HCT116 (cell line): ENCODE data around the gene UXS1. TPM values are rescaled to one million over a fixed set of nuclear protein-coding genes. Genes with fewer than 3 reads are reported as not detected.

ENCODE experiments used
- ATAC-seq: fragments of 200-7000 bp; cut with Tn5 transposase; 2 replicates; pipeline ENCODE4 v1.9.1; 2020; ENCODE audit warnings: mild to moderate bottlenecking, moderate library complexity
- BruUV-seq: library from RNA; stranded (reverse); fragments of 400-500 nt; replicated peaks from 2 replicates; lab custom pipeline; 2021; lab: Mats Ljungman, UMichigan
- CTCF ChIA-PET: fragments of 300-600 bp; sonication (Branson Sonifier 250); formaldehyde crosslinking; loops from one replicate; lab custom pipeline; 2021; ENCODE audit warnings: antibody characterized with exemption; lab: Charles Lee
- POLR2A ChIA-PET: fragments of 300-600, 350-600 bp; sonication (Branson Sonifier 250); formaldehyde crosslinking; loops from one replicate; lab custom pipeline; 2021; ENCODE audit warnings: antibody characterized with exemption; lab: Charles Lee
- RAD21 ChIA-PET, 2 experiments: fragments of 300-600 bp; sonication (Branson Sonifier 250); formaldehyde crosslinking; loops; one replicate each; lab custom pipeline; 2023; ENCODE audit warnings: low total read pairs in 2 of 2; ENCODE audit not compliant: uncharacterized antibody in 2 of 2, unreplicated experiment in 2 of 2, low non-redundant PET in 1 of 2; lab: Charles Lee
- DNase-seq: peaks from one replicate; pipeline ENCODE4 v3.0.0-alpha.2; 2010; ENCODE audit warnings: low read depth, low spot score
- H2AFZ ChIP-seq: fragments of 200-600 bp; shearing (Covaris generic), sonication (generic); 2 replicates; pipeline ENCODE4 v1.6.1; 2017; ENCODE audit warnings: low read depth, mixed run types, mixed read lengths, antibody characterized with exemption, low read length; ENCODE audit not compliant: poor library complexity, severe bottlenecking
- H3K27ac ChIP-seq: 2 replicates; pipeline ENCODE4 v1.5.1; 2012; ENCODE audit warnings: low read depth, low read length
- H3K27me3 ChIP-seq: fragments of 200-600 bp; sonication (generic); 2 replicates; pipeline ENCODE4 v1.6.1; 2016; ENCODE audit warnings: mixed run types, low read length, mixed read lengths; ENCODE audit not compliant: insufficient read depth
- H3K36me3 ChIP-seq, 2 experiments: fragments of 200-500 bp in 1 of 2; fragments of 200-600 bp in 1 of 2; sonication (Bioruptor generic) in 1 of 2; sonication (generic) in 1 of 2; 2 replicates each; pipeline versions ENCODE4 v1.5.1 to v1.6.1; 2014 to 2016; ENCODE audit warnings: low read length in 2 of 2, inconsistent platforms in 1 of 2, mixed read lengths in 1 of 2, mixed run types in 1 of 2; ENCODE audit not compliant: insufficient read depth in 2 of 2, control insufficient read depth in 1 of 2
- H3K4me1 ChIP-seq, 2 experiments: fragments of 200-600 bp in 1 of 2; sonication (generic) in 1 of 2; 2 replicates each; pipeline versions ENCODE4 v1.5.1 to v1.6.1; 2012 to 2017; ENCODE audit warnings: low read length in 2 of 2, inconsistent platforms in 1 of 2, mild to moderate bottlenecking in 1 of 2, mixed read lengths in 1 of 2, mixed run types in 1 of 2, moderate library complexity in 1 of 2; ENCODE audit not compliant: insufficient read depth in 2 of 2, control insufficient read depth in 1 of 2
- H3K4me2 ChIP-seq: fragments of 200-600 bp; sonication (generic); 2 replicates; pipeline ENCODE4 v1.6.1; 2017; ENCODE audit warnings: mixed run types, low read length, mixed read lengths
- H3K4me3 ChIP-seq, 2 experiments: fragments of 200-600 bp in 1 of 2; sonication (generic) in 1 of 2; replicated peaks in 1 of 2; 2 replicates each; pipeline ENCODE4 v1.5.1; 2011 to 2016; ENCODE audit warnings: low read length in 2 of 2, control low read depth in 1 of 2, low read depth in 1 of 2, mild to moderate bottlenecking in 1 of 2, mixed read lengths in 1 of 2, mixed run types in 1 of 2
- H3K79me2 ChIP-seq: fragments of 200-600 bp; sonication (generic); 2 replicates; pipeline ENCODE4 v1.6.1; 2017; ENCODE audit warnings: mild to moderate bottlenecking, mixed run types, low read length, moderate library complexity, mixed read lengths; ENCODE audit not compliant: insufficient read depth
- H3K9ac ChIP-seq: fragments of 200-600 bp; sonication (generic); 2 replicates; pipeline ENCODE4 v1.6.1; 2016; ENCODE audit warnings: low read length, mixed read lengths
- H3K9me2 ChIP-seq: fragments of 200-600 bp; sonication (generic), shearing (Covaris generic); 2 replicates; pipeline ENCODE4 v1.6.1; 2017; ENCODE audit warnings: mixed run types, mild to moderate bottlenecking, moderate library complexity; ENCODE audit not compliant: insufficient read depth
- H3K9me3 ChIP-seq, 2 experiments: fragments of 200-500 bp in 1 of 2; fragments of 200-600 bp in 1 of 2; sonication (Bioruptor generic) in 1 of 2; sonication (generic) in 1 of 2; 2 replicates each; pipeline ENCODE4 v1.6.1; 2014 to 2017; ENCODE audit warnings: low read length in 2 of 2, mixed read lengths in 2 of 2, inconsistent platforms in 1 of 2, low read depth in 1 of 2, mild to moderate bottlenecking in 1 of 2, mixed run types in 1 of 2, moderate library complexity in 1 of 2; ENCODE audit not compliant: control insufficient read depth in 1 of 2, insufficient read depth in 1 of 2
- H4K20me1 ChIP-seq: fragments of 200-600 bp; sonication (generic), shearing (Covaris generic); 2 replicates; pipeline ENCODE4 v1.6.1; 2017; ENCODE audit warnings: mixed run types, mild to moderate bottlenecking, moderate library complexity; ENCODE audit not compliant: insufficient read depth
- CBX3 ChIP-seq: IDR thresholded peaks from 2 replicates; pipeline ENCODE4 v1.6.1; 2012; ENCODE audit warnings: low read depth
- CEBPB ChIP-seq: IDR thresholded peaks from 2 replicates; pipeline ENCODE4 v1.6.1; 2012; ENCODE audit warnings: low read depth
- EGR1 ChIP-seq: IDR thresholded peaks from 2 replicates; pipeline ENCODE4 v1.6.1; 2012; ENCODE audit warnings: low read depth
- ELF1 ChIP-seq: IDR thresholded peaks from 2 replicates; pipeline ENCODE4 v1.6.1; 2012; ENCODE audit warnings: low read depth, borderline replicate concordance
- EZH2 ChIP-seq: fragments of 200-600 bp; sonication (generic); IDR thresholded peaks from 2 replicates; pipeline ENCODE4 v1.6.1; 2017; ENCODE audit warnings: antibody characterized with exemption, mixed run types
- EZH2phosphoT487 ChIP-seq: fragments of 200-600 bp; IDR thresholded peaks from 2 replicates; pipeline ENCODE4 v1.6.1; 2018; ENCODE audit warnings: antibody characterized with exemption, borderline replicate concordance
- FOSL1 ChIP-seq: IDR thresholded peaks from 2 replicates; pipeline ENCODE4 v1.6.1; 2012; ENCODE audit warnings: low read depth
- JUND ChIP-seq: IDR thresholded peaks from 2 replicates; pipeline ENCODE4 v1.6.1; 2012
- POLR2AphosphoS5 ChIP-seq: IDR thresholded peaks from 2 replicates; pipeline ENCODE4 v1.6.1; 2011; ENCODE audit warnings: mild to moderate bottlenecking, low read depth, low read length, moderate library complexity
- SIN3A ChIP-seq: IDR thresholded peaks from 2 replicates; pipeline ENCODE4 v1.6.1; 2012; ENCODE audit warnings: low read depth
- SP1 ChIP-seq: IDR thresholded peaks from 2 replicates; pipeline ENCODE4 v1.6.1; 2012; ENCODE audit warnings: low read depth
- SRF ChIP-seq: IDR thresholded peaks from 2 replicates; pipeline ENCODE4 v1.6.1; 2012; ENCODE audit warnings: low read depth
- TCF7L2 ChIP-seq: IDR thresholded peaks from 2 replicates; pipeline ENCODE4 v1.7.0; 2011; ENCODE audit warnings: borderline replicate concordance, inconsistent platforms; ENCODE audit not compliant: insufficient read depth, insufficient read length; ENCODE audit errors: extremely low read depth
- YY1 ChIP-seq: IDR thresholded peaks from 2 replicates; pipeline ENCODE4 v1.6.1; 2011; ENCODE audit warnings: low read length, low read depth, moderate library complexity, mild to moderate bottlenecking; ENCODE audit not compliant: insufficient replicate concordance; ENCODE audit errors: extremely low read depth
- ZFX ChIP-seq: fragments of 450-650 bp; IDR thresholded peaks from 2 replicates; pipeline ENCODE4 v1.6.1; 2017
- intact Hi-C: fragments of 100-400 bp; cut with micrococcal nuclease; formaldehyde crosslinking; loops from 2 replicates; pipeline ENCODE4 v1.10.0; 2022
- total RNA-seq: library from RNA; stranded (reverse); gene quantifications from one replicate; pipeline ENCODE4 v1.2.1, GENCODE V29; 2021; ENCODE audit not compliant: unreplicated experiment
- TF ChIP-seq, protein P1 (sequence below): IDR thresholded peaks from 2 replicates; pipeline ENCODE4 v1.6.1; 2012; ENCODE audit warnings: low read depth
- TF ChIP-seq, protein P2 (sequence below): IDR thresholded peaks from 2 replicates; pipeline ENCODE4 v1.6.1; 2011; ENCODE audit warnings: mild to moderate bottlenecking, low read length, moderate library complexity; ENCODE audit not compliant: insufficient replicate concordance; ENCODE audit errors: extremely low read depth
- TF ChIP-seq, protein P3 (sequence below), 3 experiments: fragments of 200-600 bp in 1 of 3; sonication (generic) in 1 of 3; IDR thresholded peaks in 2 of 3; conservative IDR thresholded peaks in 1 of 3; 2 replicates each; pipeline ENCODE4 v1.5.1; 2012 to 2017; ENCODE audit warnings: low read depth in 2 of 3, low read length in 2 of 3, antibody characterized with exemption in 1 of 3, borderline replicate concordance in 1 of 3, control low read depth in 1 of 3, mild to moderate bottlenecking in 1 of 3, mixed read lengths in 1 of 3, mixed run types in 1 of 3, moderate library complexity in 1 of 3; ENCODE audit not compliant: insufficient read depth in 1 of 3
- TF ChIP-seq, protein P4 (sequence below): IDR thresholded peaks from 2 replicates; pipeline ENCODE4 v1.6.1; 2012
- TF ChIP-seq, protein P5 (sequence below): IDR thresholded peaks from 2 replicates; pipeline ENCODE4 v1.6.1; 2012

Gene UXS1
- total RNA-seq, 1 experiment from 2014 or later = 45.7 TPM

DNA sequence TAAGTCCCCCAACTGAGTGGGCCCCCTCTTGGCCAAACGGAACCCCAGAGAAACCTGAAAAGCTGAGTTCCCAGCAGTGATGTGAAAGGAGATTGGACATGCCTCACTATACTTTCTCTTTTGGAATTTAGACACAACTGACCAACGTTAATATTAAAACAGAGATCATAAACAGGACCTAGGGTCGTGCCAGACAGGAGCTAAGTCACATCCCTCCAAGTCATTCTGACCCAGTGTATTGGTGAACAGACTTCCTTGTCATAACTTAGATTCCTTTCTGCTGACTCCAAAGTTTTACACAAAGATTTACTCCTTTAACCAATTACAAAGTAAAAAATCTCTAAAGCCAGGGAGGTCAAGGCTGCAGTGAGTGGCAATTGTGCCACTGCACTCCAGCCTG lies 46.9 kb downstream of the UXS1 start:
- Histone ChIP-seq H3K9ac (no peak overlapping the region), H3K4me1 (peaks cover 3 to 17% of the 10 kb centered on the region in 2 experiments; a peak in 3 of 4 replicates), H4K20me1 (no peaks in the 10 kb centered on the region), H3K9me2 (no peaks in the 10 kb centered on the region), H3K27ac (no peak overlapping the region), H3K79me2 (no peaks in the 10 kb centered on the region), H3K9me3 (no peaks in the 10 kb centered on the region), H3K36me3 (no peaks in the 10 kb centered on the region; a peak in 1 of 4 replicates), H3K4me3 (no peak overlapping the region), H3K4me2 (no peak overlapping the region), H3K27me3 (no peaks in the 10 kb centered on the region), H2AFZ (no peak overlapping the region)
- intact Hi-C loops = no loop called here
- DNase-seq (no peak), ATAC-seq (no peak)
- ChIA-PET CTCF (no interaction called here), POLR2A (no interaction called here), RAD21 (no interaction called here)
- TF ChIP-seq ZFX (no peak), EZH2 (no peak), SRF (no peak), EGR1 (no peak), CEBPB (no peak), JUND (no peak), POLR2AphosphoS5 (no peak), TCF7L2 (no peak), ELF1 (no peak), FOSL1 (no peak), SP1 (no peak), SIN3A (no peak), YY1 (no peak), EZH2phosphoT487 (no peak), CBX3 (no peak)
- TF ChIP-seq, protein P1, sequence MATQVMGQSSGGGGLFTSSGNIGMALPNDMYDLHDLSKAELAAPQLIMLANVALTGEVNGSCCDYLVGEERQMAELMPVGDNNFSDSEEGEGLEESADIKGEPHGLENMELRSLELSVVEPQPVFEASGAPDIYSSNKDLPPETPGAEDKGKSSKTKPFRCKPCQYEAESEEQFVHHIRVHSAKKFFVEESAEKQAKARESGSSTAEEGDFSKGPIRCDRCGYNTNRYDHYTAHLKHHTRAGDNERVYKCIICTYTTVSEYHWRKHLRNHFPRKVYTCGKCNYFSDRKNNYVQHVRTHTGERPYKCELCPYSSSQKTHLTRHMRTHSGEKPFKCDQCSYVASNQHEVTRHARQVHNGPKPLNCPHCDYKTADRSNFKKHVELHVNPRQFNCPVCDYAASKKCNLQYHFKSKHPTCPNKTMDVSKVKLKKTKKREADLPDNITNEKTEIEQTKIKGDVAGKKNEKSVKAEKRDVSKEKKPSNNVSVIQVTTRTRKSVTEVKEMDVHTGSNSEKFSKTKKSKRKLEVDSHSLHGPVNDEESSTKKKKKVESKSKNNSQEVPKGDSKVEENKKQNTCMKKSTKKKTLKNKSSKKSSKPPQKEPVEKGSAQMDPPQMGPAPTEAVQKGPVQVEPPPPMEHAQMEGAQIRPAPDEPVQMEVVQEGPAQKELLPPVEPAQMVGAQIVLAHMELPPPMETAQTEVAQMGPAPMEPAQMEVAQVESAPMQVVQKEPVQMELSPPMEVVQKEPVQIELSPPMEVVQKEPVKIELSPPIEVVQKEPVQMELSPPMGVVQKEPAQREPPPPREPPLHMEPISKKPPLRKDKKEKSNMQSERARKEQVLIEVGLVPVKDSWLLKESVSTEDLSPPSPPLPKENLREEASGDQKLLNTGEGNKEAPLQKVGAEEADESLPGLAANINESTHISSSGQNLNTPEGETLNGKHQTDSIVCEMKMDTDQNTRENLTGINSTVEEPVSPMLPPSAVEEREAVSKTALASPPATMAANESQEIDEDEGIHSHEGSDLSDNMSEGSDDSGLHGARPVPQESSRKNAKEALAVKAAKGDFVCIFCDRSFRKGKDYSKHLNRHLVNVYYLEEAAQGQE = no peak
- TF ChIP-seq, protein P2, sequence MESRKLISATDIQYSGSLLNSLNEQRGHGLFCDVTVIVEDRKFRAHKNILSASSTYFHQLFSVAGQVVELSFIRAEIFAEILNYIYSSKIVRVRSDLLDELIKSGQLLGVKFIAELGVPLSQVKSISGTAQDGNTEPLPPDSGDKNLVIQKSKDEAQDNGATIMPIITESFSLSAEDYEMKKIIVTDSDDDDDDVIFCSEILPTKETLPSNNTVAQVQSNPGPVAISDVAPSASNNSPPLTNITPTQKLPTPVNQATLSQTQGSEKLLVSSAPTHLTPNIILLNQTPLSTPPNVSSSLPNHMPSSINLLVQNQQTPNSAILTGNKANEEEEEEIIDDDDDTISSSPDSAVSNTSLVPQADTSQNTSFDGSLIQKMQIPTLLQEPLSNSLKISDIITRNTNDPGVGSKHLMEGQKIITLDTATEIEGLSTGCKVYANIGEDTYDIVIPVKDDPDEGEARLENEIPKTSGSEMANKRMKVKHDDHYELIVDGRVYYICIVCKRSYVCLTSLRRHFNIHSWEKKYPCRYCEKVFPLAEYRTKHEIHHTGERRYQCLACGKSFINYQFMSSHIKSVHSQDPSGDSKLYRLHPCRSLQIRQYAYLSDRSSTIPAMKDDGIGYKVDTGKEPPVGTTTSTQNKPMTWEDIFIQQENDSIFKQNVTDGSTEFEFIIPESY = no peak
- TF ChIP-seq, protein P3, sequence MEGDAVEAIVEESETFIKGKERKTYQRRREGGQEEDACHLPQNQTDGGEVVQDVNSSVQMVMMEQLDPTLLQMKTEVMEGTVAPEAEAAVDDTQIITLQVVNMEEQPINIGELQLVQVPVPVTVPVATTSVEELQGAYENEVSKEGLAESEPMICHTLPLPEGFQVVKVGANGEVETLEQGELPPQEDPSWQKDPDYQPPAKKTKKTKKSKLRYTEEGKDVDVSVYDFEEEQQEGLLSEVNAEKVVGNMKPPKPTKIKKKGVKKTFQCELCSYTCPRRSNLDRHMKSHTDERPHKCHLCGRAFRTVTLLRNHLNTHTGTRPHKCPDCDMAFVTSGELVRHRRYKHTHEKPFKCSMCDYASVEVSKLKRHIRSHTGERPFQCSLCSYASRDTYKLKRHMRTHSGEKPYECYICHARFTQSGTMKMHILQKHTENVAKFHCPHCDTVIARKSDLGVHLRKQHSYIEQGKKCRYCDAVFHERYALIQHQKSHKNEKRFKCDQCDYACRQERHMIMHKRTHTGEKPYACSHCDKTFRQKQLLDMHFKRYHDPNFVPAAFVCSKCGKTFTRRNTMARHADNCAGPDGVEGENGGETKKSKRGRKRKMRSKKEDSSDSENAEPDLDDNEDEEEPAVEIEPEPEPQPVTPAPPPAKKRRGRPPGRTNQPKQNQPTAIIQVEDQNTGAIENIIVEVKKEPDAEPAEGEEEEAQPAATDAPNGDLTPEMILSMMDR (IDR thresholded peaks at IDR 0.05 in 2 of 3, conservative IDR thresholded peaks at IDR 0.05 in 1 of 3; ENCODE audit: borderline replicate concordance in 1 of 3, insufficient read depth in 1 of 3, low read depth in 2 of 3, low read length in 2 of 3) = no peak
- TF ChIP-seq, protein P4, sequence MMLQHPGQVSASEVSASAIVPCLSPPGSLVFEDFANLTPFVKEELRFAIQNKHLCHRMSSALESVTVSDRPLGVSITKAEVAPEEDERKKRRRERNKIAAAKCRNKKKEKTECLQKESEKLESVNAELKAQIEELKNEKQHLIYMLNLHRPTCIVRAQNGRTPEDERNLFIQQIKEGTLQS = no peak
- TF ChIP-seq, protein P5, sequence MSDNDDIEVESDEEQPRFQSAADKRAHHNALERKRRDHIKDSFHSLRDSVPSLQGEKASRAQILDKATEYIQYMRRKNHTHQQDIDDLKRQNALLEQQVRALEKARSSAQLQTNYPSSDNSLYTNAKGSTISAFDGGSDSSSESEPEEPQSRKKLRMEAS = no peak
- no TSS peak for BruUV-seq
